SK-N-SH treated with all-trans-retinoic acid at 6 μM for 48 hours (cell line): ENCODE data around the gene ARHGAP10.

Experiments used
- ATAC-seq: fragments of 200-7000 bp; cut with Tn5 transposase; 3 replicates; pipeline ENCODE4 v1.9.1; 2020; ENCODE audit warnings: mild to moderate bottlenecking, moderate library complexity
- ARNTL ChIP-seq: fragments of 450-650 bp; formaldehyde crosslinking; IDR thresholded peaks from 2 replicates; pipeline ENCODE4 v1.5.0; 2020; ENCODE audit warnings: low read depth, mild to moderate bottlenecking, moderate library complexity, borderline replicate concordance
- CREB5 ChIP-seq: fragments of 250-450 bp; sonication (Bioruptor Pico); IDR thresholded peaks from 2 replicates; pipeline ENCODE4 v1.5.1; 2020; ENCODE audit warnings: low read depth, mild to moderate bottlenecking, moderate library complexity
- CSDC2 ChIP-seq: fragments of 250-450 bp; sonication (Bioruptor Pico); IDR thresholded peaks from 2 replicates; pipeline ENCODE4 v1.5.0; 2020; ENCODE audit warnings: mild to moderate bottlenecking, moderate library complexity
- CSRNP3 ChIP-seq: fragments of 250-450 bp; sonication (Bioruptor Pico); IDR thresholded peaks from 2 replicates; pipeline ENCODE4 v1.5.1; 2021; ENCODE audit warnings: mild to moderate bottlenecking, moderate library complexity
- ESRRG ChIP-seq: fragments of 250-450 bp; sonication (Bioruptor Pico); IDR thresholded peaks from 2 replicates; pipeline ENCODE4 v1.6.1; 2021; ENCODE audit warnings: mild to moderate bottlenecking
- GLIS3 ChIP-seq: fragments of 250-450 bp; sonication (Bioruptor Pico); IDR thresholded peaks from 2 replicates; pipeline ENCODE4 v1.5.0; 2020; ENCODE audit warnings: mild to moderate bottlenecking, moderate library complexity
- ISL1 ChIP-seq: fragments of 250-450 bp; sonication (Bioruptor Pico); IDR thresholded peaks from 2 replicates; pipeline ENCODE4 v2.1.2; 2022; ENCODE audit warnings: mild to moderate bottlenecking, moderate library complexity
- OSR1 ChIP-seq: fragments of 250-450 bp; sonication (Bioruptor Pico); IDR thresholded peaks from 2 replicates; pipeline ENCODE4 v1.8.0; 2022; ENCODE audit warnings: moderate library complexity, mild to moderate bottlenecking, inconsistent platforms
- PATZ1 ChIP-seq: fragments of 250-450 bp; sonication (Bioruptor Pico); IDR thresholded peaks from 2 replicates; pipeline ENCODE4 v1.8.0; 2020; ENCODE audit warnings: mild to moderate bottlenecking, moderate library complexity, borderline replicate concordance
- POU6F1 ChIP-seq: fragments of 250-450 bp; sonication (Bioruptor Pico); IDR thresholded peaks from 2 replicates; pipeline ENCODE4 v1.8.0; 2021; ENCODE audit warnings: low read depth, mild to moderate bottlenecking, moderate library complexity, borderline replicate concordance
- PPARA ChIP-seq: fragments of 250-450 bp; sonication (Bioruptor Pico); IDR thresholded peaks from 2 replicates; pipeline ENCODE4 v1.5.0; 2020; ENCODE audit warnings: mild to moderate bottlenecking, borderline replicate concordance
- RARB ChIP-seq: fragments of 250-450 bp; sonication (Bioruptor Pico); IDR thresholded peaks from 2 replicates; pipeline ENCODE4 v1.8.0; 2021; ENCODE audit warnings: mild to moderate bottlenecking, moderate library complexity
- SNAI2 ChIP-seq: fragments of 250-450 bp; sonication (Bioruptor Pico); IDR thresholded peaks from 2 replicates; pipeline ENCODE4 v1.5.0; 2020; ENCODE audit warnings: mild to moderate bottlenecking, moderate library complexity
- TCF4 ChIP-seq: fragments of 250-450 bp; sonication (Bioruptor Pico); IDR thresholded peaks from 2 replicates; pipeline ENCODE4 v1.8.0; 2021; ENCODE audit warnings: mild to moderate bottlenecking, moderate library complexity, borderline replicate concordance
- TOX ChIP-seq: fragments of 250-450 bp; sonication (Bioruptor Pico); IDR thresholded peaks from 2 replicates; pipeline ENCODE4 v1.8.0; 2021; ENCODE audit warnings: mild to moderate bottlenecking, moderate library complexity, borderline replicate concordance
- TSHZ2 ChIP-seq: fragments of 250-450 bp; sonication (Bioruptor Pico); IDR thresholded peaks from 2 replicates; pipeline ENCODE4 v1.5.0; 2020; ENCODE audit warnings: mild to moderate bottlenecking, moderate library complexity
- ZC3H10 ChIP-seq: fragments of 250-450 bp; sonication (Bioruptor Pico); IDR thresholded peaks from 2 replicates; pipeline ENCODE4 v1.5.1; 2021; ENCODE audit warnings: mild to moderate bottlenecking, moderate library complexity
- ZFP3 ChIP-seq: fragments of 250-450 bp; sonication (Bioruptor Pico); IDR thresholded peaks from 2 replicates; pipeline ENCODE4 v1.5.0; 2020; ENCODE audit warnings: mild to moderate bottlenecking, moderate library complexity
- ZFP30 ChIP-seq: fragments of 450-650 bp; formaldehyde crosslinking; IDR thresholded peaks from 2 replicates; pipeline ENCODE4 v1.5.0; 2022; ENCODE audit warnings: mild to moderate bottlenecking, moderate library complexity
- ZNF565 ChIP-seq: fragments of 450-650 bp; formaldehyde crosslinking; conservative IDR thresholded peaks from 2 replicates; pipeline ENCODE4 v1.5.0; 2020; ENCODE audit warnings: low read depth, mild to moderate bottlenecking, moderate library complexity
- ZNF70 ChIP-seq: fragments of 450-650 bp; formaldehyde crosslinking; IDR thresholded peaks from 2 replicates; pipeline ENCODE4 v1.5.0; 2020; ENCODE audit warnings: mild to moderate bottlenecking, moderate library complexity
- ZNF8 ChIP-seq: fragments of 450-650 bp; formaldehyde crosslinking; IDR thresholded peaks from 2 replicates; pipeline ENCODE4 v1.5.0; 2020; ENCODE audit warnings: mild to moderate bottlenecking, moderate library complexity

Gene ARHGAP10

GRCh38 chr4:147709999-147710398 lies 21.9 kb upstream of the ARHGAP10 start:
- TF ChIP-seq RARB (CRISPR knock-in tag) (no peak), ZFP30 (no peak), POU6F1 (CRISPR knock-in tag) (no peak), GLIS3 (CRISPR knock-in tag) (no peak), ZNF8 (no peak), PATZ1 (no peak), TSHZ2 (no peak), CSRNP3 (no peak), OSR1 (CRISPR knock-in tag) (no peak), CSDC2 (CRISPR knock-in tag) (no peak), TOX (CRISPR knock-in tag) (no peak), ZNF565 (CRISPR knock-in tag) (no peak), ZC3H10 (CRISPR knock-in tag) (no peak), SNAI2 (CRISPR knock-in tag) (no peak), PPARA (CRISPR knock-in tag) (no peak), ARNTL (CRISPR knock-in tag) (no peak), ZNF70 (CRISPR knock-in tag) (no peak), TCF4 (CRISPR knock-in tag) (no peak), ESRRG (no peak), ZFP3 (CRISPR knock-in tag) (no peak)
- peak; percentile 57 for ATAC-seq

GRCh38 chr4:147714575-147715401 lies 17.1 kb upstream of the ARHGAP10 start:
- peak; percentile 65 for TF ChIP-seq ISL1
- TF ChIP-seq TCF4 (CRISPR knock-in tag): no peak
- ATAC-seq: peak; percentile 89

GRCh38 chr4:147717878-147718277 lies 14.0 kb upstream of the ARHGAP10 start:
- TF ChIP-seq GLIS3 (CRISPR knock-in tag) (no peak), RARB (CRISPR knock-in tag) (no peak)
- ATAC-seq: no peak

GRCh38 chr4:147723326-147723725 lies 8.6 kb upstream of the ARHGAP10 start:
- no peak for ATAC-seq
- TF ChIP-seq POU6F1 (CRISPR knock-in tag) (no peak), TOX (CRISPR knock-in tag) (no peak), ZNF70 (CRISPR knock-in tag) (no peak), ARNTL (CRISPR knock-in tag) (no peak), GLIS3 (CRISPR knock-in tag) (no peak), RARB (CRISPR knock-in tag) (no peak), ISL1 (no peak), CSRNP3 (no peak), SNAI2 (CRISPR knock-in tag) (no peak), CREB5 (CRISPR knock-in tag) (no peak)
